CD14-positive monocyte (primary cell): Measurements from ENCODE around the gene MGLL. TPM values are rescaled to one million over a fixed set of nuclear protein-coding genes. Genes with fewer than 3 reads are reported as not detected.

Experiments
- DNase-seq, 3 donors: peaks; one replicate each; pipeline ENCODE4 v3.0.0-alpha.2; 2011 to 2022
- H2AFZ ChIP-seq: 2 replicates; pipeline ENCODE4 v1.6.0; 2012; ENCODE audit warnings: mild to moderate bottlenecking, low read depth, low read length, inconsistent platforms; ENCODE audit not compliant: insufficient read depth, poor library complexity, severe bottlenecking
- H3K27ac ChIP-seq, 2 donors: 1 replicate in 1 of 2; 2 replicates in 1 of 2; pipeline ENCODE4 v1.5.1; 2012 to 2013; ENCODE audit warnings: low read length in 2 of 2, control low read depth in 1 of 2, inconsistent platforms in 1 of 2, low read depth in 1 of 2, mild to moderate bottlenecking in 1 of 2
- H3K27me3 ChIP-seq, 2 donors: one replicate each; pipeline versions ENCODE4 v1.6.0 to v1.6.1; 2011 to 2013; ENCODE audit warnings: low read length in 2 of 2; ENCODE audit not compliant: control insufficient read depth in 2 of 2, insufficient read depth in 2 of 2
- H3K36me3 ChIP-seq, 2 donors: replicated peaks in 1 of 2; 1 replicate in 1 of 2; 2 replicates in 1 of 2; pipeline versions ENCODE4 v1.5.1 to v1.6.1; 2012 to 2013; ENCODE audit warnings: low read length in 2 of 2, control low read depth in 1 of 2, inconsistent platforms in 1 of 2, mild to moderate bottlenecking in 1 of 2; ENCODE audit not compliant: insufficient read depth in 2 of 2, control insufficient read depth in 1 of 2
- H3K4me1 ChIP-seq, 2 donors: 1 replicate in 1 of 2; 2 replicates in 1 of 2; pipeline versions ENCODE4 v1.5.1 to v1.6.1; 2012 to 2013; ENCODE audit warnings: low read length in 2 of 2, control low read depth in 1 of 2, inconsistent platforms in 1 of 2, mild to moderate bottlenecking in 1 of 2, moderate library complexity in 1 of 2; ENCODE audit not compliant: insufficient read depth in 2 of 2, control insufficient read depth in 1 of 2
- H3K4me2 ChIP-seq: replicated peaks from 2 replicates; pipeline ENCODE3; 2012; ENCODE audit warnings: low read length, moderate library complexity, mild to moderate bottlenecking; ENCODE audit not compliant: poor library complexity, severe bottlenecking; ENCODE audit errors: extremely low read depth
- H3K4me3 ChIP-seq, 3 experiments: fragments of 200-600 bp in 1 of 3; sonication (generic) in 1 of 3; replicated peaks in 1 of 3; 1 replicate in 2 of 3; 2 replicates in 1 of 3; pipeline ENCODE4 v1.5.1; 2011 to 2013; ENCODE audit warnings: low read length in 3 of 3, mild to moderate bottlenecking in 3 of 3, control low read depth in 2 of 3, low read depth in 2 of 3, inconsistent platforms in 1 of 3, moderate library complexity in 1 of 3
- H3K79me2 ChIP-seq: 2 replicates; pipeline ENCODE4 v1.6.0; 2012; ENCODE audit warnings: mild to moderate bottlenecking, control low read depth, inconsistent platforms, low read length, moderate library complexity; ENCODE audit not compliant: insufficient read depth
- H3K9ac ChIP-seq: 2 replicates; pipeline ENCODE4 v1.6.0; 2017; ENCODE audit warnings: low read length, mild to moderate bottlenecking; ENCODE audit not compliant: insufficient read depth, poor library complexity, severe bottlenecking
- H3K9me3 ChIP-seq, 2 donors: replicated peaks in 1 of 2; 1 replicate in 1 of 2; 2 replicates in 1 of 2; pipeline versions ENCODE4 v1.5.1 to v1.6.1; 2012 to 2013; ENCODE audit warnings: low read length in 2 of 2, control low read depth in 1 of 2; ENCODE audit not compliant: control insufficient read depth in 1 of 2, insufficient read depth in 1 of 2
- H4K20me1 ChIP-seq: 2 replicates; pipeline ENCODE4 v1.6.0; 2012; ENCODE audit warnings: mild to moderate bottlenecking, low read length, control low read depth, moderate library complexity; ENCODE audit not compliant: insufficient read depth
- H3K27ac Mint-ChIP-seq, 7 donors: one replicate each; pipeline ENCODE4 v1.8.0; 2020; ENCODE audit warnings: mild to moderate bottlenecking in 7 of 7, mixed read lengths in 7 of 7, moderate library complexity in 6 of 7, inconsistent platforms in 2 of 7
- H3K27me3 Mint-ChIP-seq, 3 donors: one replicate each; pipeline ENCODE4 v1.8.0; 2021 to 2022; ENCODE audit warnings: low read depth in 3 of 3, mild to moderate bottlenecking in 3 of 3, mixed read lengths in 3 of 3, moderate library complexity in 3 of 3, inconsistent platforms in 1 of 3
- H3K36me3 Mint-ChIP-seq, 2 donors: one replicate each; pipeline ENCODE4 v1.8.0; 2020; ENCODE audit warnings: mixed read lengths in 2 of 2, inconsistent platforms in 1 of 2, mild to moderate bottlenecking in 1 of 2
- H3K4me1 Mint-ChIP-seq: one replicate; pipeline ENCODE4 v1.8.0; 2020; ENCODE audit warnings: mild to moderate bottlenecking, mixed read lengths
- H3K4me3 Mint-ChIP-seq, 2 donors: one replicate each; pipeline ENCODE4 v1.8.0; 2020; ENCODE audit warnings: mild to moderate bottlenecking in 2 of 2, mixed read lengths in 2 of 2, moderate library complexity in 1 of 2
- H3K9me3 Mint-ChIP-seq, 7 donors: one replicate each; pipeline ENCODE4 v1.8.0; 2020 to 2022; ENCODE audit warnings: mixed read lengths in 7 of 7, mild to moderate bottlenecking in 6 of 7, moderate library complexity in 6 of 7, inconsistent platforms in 2 of 7
- CTCF ChIP-seq: fragments of 200-600 bp; IDR thresholded peaks from one replicate; pipeline ENCODE4 v1.8.0; 2022; ENCODE audit warnings: antibody characterized with exemption, mild to moderate bottlenecking
- WGBS: methylation state at CpG from one replicate; pipeline ENCODE4 v1.1.5; 2013; ENCODE audit warnings: missing lambda C conversion rate; ENCODE audit not compliant: insufficient coverage; 5-methylcytosine and 5-hydroxymethylcytosine counted together
- intact Hi-C, 2 donors: fragments of 100-400 bp; cut with micrococcal nuclease; formaldehyde crosslinking; loops; one replicate each; pipeline versions ENCODE4 v1.15.0 to v1.15.1; 2023
- polyA plus RNA-seq, 3 donors: library from polyadenylated mRNA; depleted of rRNA in 1 of 3; unstranded in 2 of 3; stranded (reverse) in 1 of 3; fragments of 300-500 nt in 2 of 3; fragments of >200 nt in 1 of 3; fragmentation: Illumina TruSeq in 2 of 3; gene quantifications; 1 replicate in 2 of 3; 2 replicates in 1 of 3; pipeline ENCODE4 v1.2.3, GENCODE V29; 2012 to 2021

MGLL gene
- polyA plus RNA-seq, 3 donors, result 4.4 to 10.0 (median 6.4) TPM

DNA sequence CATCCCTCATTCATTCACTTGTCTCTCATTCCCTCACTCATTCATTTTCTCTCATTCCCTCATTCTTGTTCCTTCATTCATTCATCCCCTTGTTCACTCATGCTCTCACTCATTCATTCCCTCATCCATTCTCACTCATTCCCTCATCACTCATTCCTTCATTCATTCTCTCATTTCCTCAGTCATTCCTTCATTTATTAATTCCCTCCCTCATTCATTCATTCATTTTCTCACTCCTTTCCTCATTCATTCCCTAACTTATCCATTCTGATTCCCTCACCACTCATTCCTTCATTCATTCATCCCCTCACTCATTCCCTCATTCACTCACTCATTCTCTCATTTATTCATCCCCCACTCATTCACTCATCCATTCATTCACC lies 135.8 kb downstream of the MGLL start:
- TF ChIP-seq CTCF, result no peak
- Histone ChIP-seq H3K27ac (no peak overlapping the region), H3K4me1 (peaks cover 16 to 17% of the 10 kb centered on the region in 2 donors), H3K27me3 (no peaks in the 10 kb centered on the region), H3K36me3 (no peaks in the 10 kb centered on the region), H3K4me3 (no peak overlapping the region), H2AFZ (no peak overlapping the region), H3K79me2 (no peaks in the 10 kb centered on the region), H3K9me3 (no peaks in the 10 kb centered on the region), H3K4me2 (no peak overlapping the region), H3K9ac (no peak overlapping the region), H4K20me1 (no peaks in the 10 kb centered on the region)
- intact Hi-C loops, result loop anchor here in 1 of 2 donors (5.0 kb wide), 1 partner anchor 146 kb away; no protein-coding TSS in a partner anchor
- Mint-ChIP-seq H3K4me3 (no peak overlapping the region), H3K4me1 (peaks cover 22% of the 10 kb centered on the region), H3K27ac (no peak overlapping the region), H3K36me3 (peaks cover 0 to 7% of the 10 kb centered on the region in 2 donors), H3K9me3 (no peaks in the 10 kb centered on the region), H3K27me3 (peaks cover 0 to under 1% (median 0%) of the 10 kb centered on the region in 3 donors)
- DNase-seq, result no peak

GRCh38 chr3:127685708-127686511 lies 136.4 kb downstream of the MGLL start:
- Mint-ChIP-seq H3K27ac (no peak overlapping the region), H3K36me3 (peaks cover 0 to 9% of the 10 kb centered on the region in 2 donors), H3K27me3 (peaks cover 0 to 2% (median 0%) of the 10 kb centered on the region in 3 donors), H3K9me3 (no peaks in the 10 kb centered on the region), H3K4me3 (no peak overlapping the region), H3K4me1 (peaks cover 25% of the 10 kb centered on the region)
- no peak for DNase-seq
- no peaks in the 10 kb centered on the region for H3K36me3 ChIP-seq
- WGBS, result 88% methylated on average over 4 of the region's 4 CpGs
- no peak overlapping the region for H3K27ac ChIP-seq
- H3K4me2 ChIP-seq, result no peak overlapping the region
- no peaks in the 10 kb centered on the region for H4K20me1 ChIP-seq
- TF ChIP-seq CTCF, result no peak
- peaks cover 16 to 17% of the 10 kb centered on the region in 2 donors for H3K4me1 ChIP-seq
- intact Hi-C loops, result loop anchor here in 1 of 2 donors (5.0 kb wide), 1 partner anchor 146 kb away; no protein-coding TSS in a partner anchor
- H2AFZ ChIP-seq, result no peak overlapping the region
- no peaks in the 10 kb centered on the region for H3K27me3 ChIP-seq
- no peak overlapping the region for H3K4me3 ChIP-seq
- no peaks in the 10 kb centered on the region for H3K9me3 ChIP-seq
- no peak overlapping the region for H3K9ac ChIP-seq
- H3K79me2 ChIP-seq, result no peaks in the 10 kb centered on the region
